ENCODE measurements around the gene CCDC197.
A peak's percentile ranks its signal among the peaks of the same experiment; 100 is the strongest.

The CCDC197 gene

GRCh38 chr14:94005324-94006073 lies 8.4 kb downstream of the CCDC197 start:
- no peak for ATAC-seq (ENCODE audit: insufficient read depth, low read depth)

GRCh38 chr14:94008234-94008633 lies 11.1 kb downstream of the CCDC197 start:
- Histone ChIP-seq H3K4me2 (ENCODE audit: insufficient read depth, low read length) (no peak overlapping the region), H3K27me3 (ENCODE audit: insufficient read depth, low read length, poor library complexity) (no peaks in the 10 kb centered on the region), H3K36me3 (ENCODE audit: insufficient read depth, low read length) (no peaks in the 10 kb centered on the region), H3K4me3 (ENCODE audit: low read depth in 1 of 2, low read length in 2 of 2) (no peak overlapping the region), H4K20me1 (ENCODE audit: insufficient read depth, low read length) (no peaks in the 10 kb centered on the region; the same call in 1 of the 2 replicates), H2AFZ (ENCODE audit: low read depth, low read length) (no peak overlapping the region), H3K9ac (ENCODE audit: low read depth, low read length) (no peak overlapping the region), H3K27ac (ENCODE audit: low read length) (no peak overlapping the region), H3K9me3 (ENCODE audit: insufficient read depth, low read length, severe bottlenecking) (no peaks in the 10 kb centered on the region), H3K4me1 (ENCODE audit: insufficient read depth, low read length) (no peaks in the 10 kb centered on the region), H3K79me2 (ENCODE audit: insufficient read depth, low read length) (no peaks in the 10 kb centered on the region)
- no peak for DNase-seq
- TF ChIP-seq EZH2 (IDR thresholded peaks at IDR 0.05; ENCODE audit: borderline replicate concordance, low read depth, low read length, severe bottlenecking) (no peak), CTCF (IDR thresholded peaks at IDR 0.05; ENCODE audit: borderline replicate concordance, extremely low read depth, low read length, poor library complexity, severe bottlenecking) (no peak)
- no peak for ATAC-seq (ENCODE audit: insufficient read depth, low read depth)

More at GRCh38 chr14:94005324-94006073, 8.4 kb downstream of the CCDC197 start:
- no peaks in the 10 kb centered on the region for H3K36me3 ChIP-seq (ENCODE audit: insufficient read depth, low read length)
- no peaks in the 10 kb centered on the region for H3K4me1 ChIP-seq (ENCODE audit: insufficient read depth, low read length)
- H3K4me2 ChIP-seq (ENCODE audit: insufficient read depth, low read length): no peak overlapping the region
- TF ChIP-seq EZH2 (IDR thresholded peaks at IDR 0.05; ENCODE audit: borderline replicate concordance, low read depth, low read length, severe bottlenecking) (no peak), CTCF (IDR thresholded peaks at IDR 0.05; ENCODE audit: borderline replicate concordance, extremely low read depth, low read length, poor library complexity, severe bottlenecking) (peak; percentile 48)
- no peak overlapping the region for H2AFZ ChIP-seq (ENCODE audit: low read depth, low read length)
- 0 out of 2 replicates have a peak, but pooled peaks cover 4% of the 10 kb centered on the region for H4K20me1 ChIP-seq (ENCODE audit: insufficient read depth, low read length)
- H3K9me3 ChIP-seq (ENCODE audit: insufficient read depth, low read length, severe bottlenecking): no peaks in the 10 kb centered on the region
- no peak for DNase-seq
- no peaks in the 10 kb centered on the region for H3K79me2 ChIP-seq (ENCODE audit: insufficient read depth, low read length)
- H3K27me3 ChIP-seq (ENCODE audit: insufficient read depth, low read length, poor library complexity): no peaks in the 10 kb centered on the region
- no peak overlapping the region for H3K27ac ChIP-seq (ENCODE audit: low read length)
- no peak overlapping the region for H3K9ac ChIP-seq (ENCODE audit: low read depth, low read length)
- H3K4me3 ChIP-seq (ENCODE audit: low read depth in 1 of 2, low read length in 2 of 2): no peak overlapping the region

DNA sequence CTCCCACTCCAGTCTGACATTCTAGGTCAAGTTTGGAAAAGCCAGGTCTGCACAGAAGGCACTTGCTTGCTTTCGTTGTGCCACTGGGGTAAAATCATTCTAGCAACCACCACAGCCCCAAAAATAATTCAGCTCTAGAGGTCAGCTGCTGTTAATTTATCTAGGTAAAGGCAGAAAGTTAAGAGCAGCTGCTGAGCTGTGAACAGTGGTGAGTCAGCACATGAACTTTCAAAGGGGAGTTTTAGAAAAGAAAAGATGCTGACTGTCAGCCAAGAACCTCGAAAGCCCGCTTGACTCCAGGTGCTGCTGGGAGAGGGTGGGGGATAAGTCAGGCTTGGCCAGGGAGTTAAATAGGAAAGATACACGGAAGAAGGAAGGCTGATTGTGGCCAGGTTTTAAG lies 12.7 kb downstream of the CCDC197 start:
- ATAC-seq (ENCODE audit: insufficient read depth, low read depth): no peak

More for the DNA sequence above, 12.7 kb downstream of the CCDC197 start:
- DNase-seq: no peak
- no peak overlapping the region for H2AFZ ChIP-seq (ENCODE audit: low read depth, low read length)
- no peaks in the 10 kb centered on the region; the same call in 1 of the 2 replicates for H4K20me1 ChIP-seq (ENCODE audit: insufficient read depth, low read length)
- H3K4me1 ChIP-seq (ENCODE audit: insufficient read depth, low read length): no peaks in the 10 kb centered on the region
- no peaks in the 10 kb centered on the region for H3K27me3 ChIP-seq (ENCODE audit: insufficient read depth, low read length, poor library complexity)
- no peak overlapping the region for H3K4me3 ChIP-seq (ENCODE audit: low read depth in 1 of 2, low read length in 2 of 2)
- no peaks in the 10 kb centered on the region for H3K79me2 ChIP-seq (ENCODE audit: insufficient read depth, low read length)
- H3K9ac ChIP-seq (ENCODE audit: low read depth, low read length): no peak overlapping the region
- H3K36me3 ChIP-seq (ENCODE audit: insufficient read depth, low read length): no peaks in the 10 kb centered on the region
- H3K27ac ChIP-seq (ENCODE audit: low read length): no peak overlapping the region
- no peaks in the 10 kb centered on the region for H3K9me3 ChIP-seq (ENCODE audit: insufficient read depth, low read length, severe bottlenecking)
- H3K4me2 ChIP-seq (ENCODE audit: insufficient read depth, low read length): no peak overlapping the region
- no peak for TF ChIP-seq EZH2 (IDR thresholded peaks at IDR 0.05; ENCODE audit: borderline replicate concordance, low read depth, low read length, severe bottlenecking)
- TF ChIP-seq CTCF (IDR thresholded peaks at IDR 0.05; ENCODE audit: borderline replicate concordance, extremely low read depth, low read length, poor library complexity, severe bottlenecking): no peak

Data from DND-41 (cell line).